ENCODE measurements around the gene MGMT. TPM values are rescaled to one million over a fixed set of nuclear protein-coding genes. Genes with fewer than 3 reads are reported as not detected.

Gene MGMT
- total and polyA plus RNA-seq, 2 donors (not counting 3 experiments of a cell fraction or from before 2014, with no cell fraction given), result 15.0 to 15.2 TPM

GRCh38 chr10:129697463-129698247, 230.6 kb downstream of the MGMT start:
- Histone ChIP-seq H3K36me3 (ENCODE audit: control insufficient read depth in 2 of 2, extremely low read depth in 1 of 2, insufficient read depth in 2 of 2, low read length in 2 of 2) (no peaks in the 10 kb centered on the region), H3K27ac (ENCODE audit: insufficient read depth, low read depth, low read length) (no peak overlapping the region), H3K9me3 (replicated peaks; ENCODE audit: control insufficient read depth, insufficient read depth, low read length) (no peaks in the 10 kb centered on the region), H4K20me1 (replicated peaks; ENCODE audit: control insufficient read depth, extremely low read depth, insufficient read depth, low read length) (no peaks in the 10 kb centered on the region), H3K27me3 (ENCODE audit: control insufficient read depth in 2 of 2, insufficient read depth in 2 of 2, low read length in 2 of 2) (no peaks in the 10 kb centered on the region), H3K9me1 (replicated peaks; ENCODE audit: control insufficient read depth, extremely low read depth, insufficient read depth, low read length) (no peaks in the 10 kb centered on the region), H3K9ac (replicated peaks; ENCODE audit: extremely low read depth, insufficient read depth, low read length) (no peak overlapping the region), H3K79me2 (ENCODE audit: control insufficient read depth, insufficient read depth, low read length) (no peaks in the 10 kb centered on the region), H3K4me2 (ENCODE audit: insufficient read depth, low read length) (no peak overlapping the region), H2AFZ (ENCODE audit: low read depth, low read length) (no peak overlapping the region), H3K4me3 (replicated peaks in 1 of 3; ENCODE audit: insufficient read depth in 1 of 3, low read depth in 1 of 3, low read length in 3 of 3) (no peak overlapping the region), H3K4me1 (ENCODE audit: control insufficient read depth, extremely low read depth, insufficient read depth, low read length) (no peaks in the 10 kb centered on the region)
- no TSS peak for BruUV-seq (replicated peaks)
- CTCF ChIA-PET, result no interaction called here
- POLR2A ChIA-PET, result no interaction called here
- TF ChIP-seq FOS (IDR thresholded peaks at IDR 0.05; ENCODE audit: borderline replicate concordance, insufficient read depth, low read length) (no peak), POLR2AphosphoS5 (IDR thresholded peaks at IDR 0.05; ENCODE audit: insufficient read depth, low read depth, low read length) (no peak), MYC (IDR thresholded peaks at IDR 0.05; ENCODE audit: low read depth, low read length) (no peak), POLR2A (IDR thresholded peaks at IDR 0.05; ENCODE audit: low read depth, low read length) (no peak), JUN (IDR thresholded peaks at IDR 0.05; ENCODE audit: borderline replicate concordance, insufficient read depth, insufficient read length, low read depth) (no peak), MAX (IDR thresholded peaks at IDR 0.05; ENCODE audit: insufficient read depth, insufficient read length) (no peak), EZH2 (IDR thresholded peaks at IDR 0.05; ENCODE audit: borderline replicate concordance, low read depth, low read length, severe bottlenecking) (no peak), CTCF (IDR thresholded peaks at IDR 0.05; ENCODE audit: extremely low read depth in 1 of 2, insufficient read depth in 1 of 2, low read depth in 1 of 2, low read length in 2 of 2) (no peak), GATA2 (IDR thresholded peaks at IDR 0.05; ENCODE audit: insufficient read depth, insufficient read length, low read depth, low read length) (no peak)
- DNase-seq (ENCODE audit: low read depth, low spot score), result no peak
- intact Hi-C loops (cut with micrococcal nuclease) (no loop called here), dilution Hi-C loops (cut with MboI; ENCODE audit: extremely low pct_ligation_motif_present, low sequenced_read_pairs) (no loop called here)
- no peak for FAIRE-seq
